Mesenchymal stem cell (in vitro differentiated cells and primary cell): Measurements from ENCODE around the gene CYP2J2.

Source experiments
- DNase-seq: peaks from one replicate; pipeline ENCODE4 v3.0.0-alpha.2; 2013
- H2AFZ ChIP-seq: one replicate; pipeline ENCODE4 v1.6.1; 2013; ENCODE audit warnings: low read depth, mild to moderate bottlenecking, control low read depth, inconsistent platforms, low read length, moderate library complexity
- H2AK5ac ChIP-seq: 2 replicates; pipeline ENCODE4 v1.6.1; 2013; ENCODE audit warnings: low read length, moderate library complexity, mild to moderate bottlenecking, inconsistent platforms; ENCODE audit not compliant: severe bottlenecking
- H2BK120ac ChIP-seq: one replicate; pipeline ENCODE4 v1.6.1; 2013; ENCODE audit warnings: low read depth, mild to moderate bottlenecking, inconsistent platforms, low read length, moderate library complexity
- H2BK12ac ChIP-seq, 2 experiments: one replicate each; pipeline ENCODE4 v1.6.1; 2013; ENCODE audit warnings: inconsistent platforms in 2 of 2, low read length in 2 of 2, mild to moderate bottlenecking in 2 of 2, moderate library complexity in 2 of 2, control low read depth in 1 of 2
- H2BK15ac ChIP-seq: one replicate; pipeline ENCODE4 v1.6.1; 2013; ENCODE audit warnings: mild to moderate bottlenecking, low read depth, inconsistent platforms; ENCODE audit not compliant: poor library complexity, severe bottlenecking
- H2BK5ac ChIP-seq: 2 replicates; pipeline ENCODE4 v1.6.1; 2013; ENCODE audit warnings: low read depth, mild to moderate bottlenecking, low read length, control low read depth, inconsistent platforms; ENCODE audit not compliant: poor library complexity, severe bottlenecking
- H3K14ac ChIP-seq, 2 experiments: one replicate each; pipeline ENCODE4 v1.6.1; 2013; ENCODE audit warnings: inconsistent platforms in 2 of 2, low read length in 2 of 2, control low read depth in 1 of 2, mild to moderate bottlenecking in 1 of 2, moderate library complexity in 1 of 2
- H3K18ac ChIP-seq, 2 experiments: one replicate each; pipeline ENCODE4 v1.6.1; 2013; ENCODE audit warnings: inconsistent platforms in 2 of 2, low read length in 2 of 2, control low read depth in 1 of 2, low read depth in 1 of 2, mild to moderate bottlenecking in 1 of 2
- H3K23ac ChIP-seq, 2 experiments: one replicate each; pipeline ENCODE4 v1.6.1; 2013; ENCODE audit warnings: inconsistent platforms in 2 of 2, low read length in 2 of 2, mild to moderate bottlenecking in 2 of 2, moderate library complexity in 2 of 2, control low read depth in 1 of 2
- H3K27ac ChIP-seq: 2 replicates; pipeline ENCODE4 v1.5.1; 2013; ENCODE audit warnings: mild to moderate bottlenecking, moderate library complexity, low read length, control low read depth, inconsistent platforms; ENCODE audit not compliant: poor library complexity, severe bottlenecking
- H3K27me3 ChIP-seq, 2 experiments: 2 replicates each; pipeline versions ENCODE4 v1.6.1 to v1.7.0; 2013; ENCODE audit warnings: low read length in 2 of 2, mild to moderate bottlenecking in 2 of 2, moderate library complexity in 2 of 2, control low read depth in 1 of 2, inconsistent platforms in 1 of 2; ENCODE audit not compliant: control insufficient read depth in 1 of 2, insufficient read depth in 1 of 2
- H3K36me3 ChIP-seq, 2 experiments: 2 replicates each; pipeline versions ENCODE4 v1.6.1 to v1.7.0; 2013; ENCODE audit warnings: low read length in 2 of 2, control low read depth in 1 of 2, inconsistent platforms in 1 of 2, low read depth in 1 of 2, mild to moderate bottlenecking in 1 of 2; ENCODE audit not compliant: insufficient read depth in 2 of 2, control insufficient read depth in 1 of 2
- H3K4ac ChIP-seq, 2 experiments: one replicate each; pipeline ENCODE4 v1.6.1; 2013; ENCODE audit warnings: inconsistent platforms in 2 of 2, low read length in 2 of 2, mild to moderate bottlenecking in 2 of 2, moderate library complexity in 2 of 2, control low read depth in 1 of 2, low read depth in 1 of 2
- H3K4me1 ChIP-seq: 2 replicates; pipeline ENCODE4 v1.6.1; 2013; ENCODE audit warnings: low read depth, low read length, control low read depth; ENCODE audit not compliant: control insufficient read depth, insufficient read depth
- H3K4me2 ChIP-seq: 2 replicates; pipeline ENCODE4 v1.6.1; 2013; ENCODE audit warnings: low read length, mild to moderate bottlenecking, inconsistent platforms; ENCODE audit not compliant: poor library complexity, severe bottlenecking
- H3K4me3 ChIP-seq, 2 experiments: 2 replicates each; pipeline versions ENCODE4 v1.5.1 to v1.7.0; 2013; ENCODE audit warnings: low read length in 2 of 2, mild to moderate bottlenecking in 2 of 2, control low read depth in 1 of 2, low read depth in 1 of 2; ENCODE audit not compliant: insufficient read depth in 1 of 2
- H3K79me1 ChIP-seq: replicated peaks from 2 replicates; pipeline ENCODE4 v1.6.1; 2013; ENCODE audit warnings: mild to moderate bottlenecking, control low read depth, low read length, inconsistent platforms; ENCODE audit not compliant: poor library complexity, severe bottlenecking
- H3K9ac ChIP-seq: 2 replicates; pipeline ENCODE4 v1.7.0; 2013; ENCODE audit warnings: mild to moderate bottlenecking, low read length, moderate library complexity
- H3K9me3 ChIP-seq: 2 replicates; pipeline ENCODE4 v1.7.0; 2013; ENCODE audit warnings: mild to moderate bottlenecking, low read length; ENCODE audit not compliant: control insufficient read depth
- H4K8ac ChIP-seq: one replicate; pipeline ENCODE4 v1.6.1; 2013; ENCODE audit warnings: inconsistent platforms, mild to moderate bottlenecking, low read length, moderate library complexity
- H4K91ac ChIP-seq: one replicate; pipeline ENCODE4 v1.6.1; 2013; ENCODE audit warnings: mild to moderate bottlenecking, low read length, inconsistent platforms
- WGBS: methylation state at CpG from one replicate; pipeline ENCODE4 v1.1.7; 2013; ENCODE audit warnings: mixed read lengths; 5-methylcytosine and 5-hydroxymethylcytosine counted together

CYP2J2 gene

GRCh38 chr1:59880735-59881134, 45.8 kb downstream of the CYP2J2 start:
- Histone ChIP-seq H3K18ac (no peak overlapping the region), H3K79me1 (no peaks in the 10 kb centered on the region), H3K9me3 (peaks cover 4% of the 10 kb centered on the region), H3K36me3 (no peaks in the 10 kb centered on the region), H3K4me3 (no peak overlapping the region), H3K4ac (no peak overlapping the region), H2BK120ac (no peak overlapping the region), H3K27ac (no peak overlapping the region), H3K9ac (no peak overlapping the region), H2AFZ (no peak overlapping the region), H2BK12ac (no peak overlapping the region), H2BK5ac (no peak overlapping the region), H2BK15ac (no peak overlapping the region), H3K14ac (no peak overlapping the region), H4K91ac (no peak overlapping the region), H3K27me3 (peaks cover 0 to 9% of the 10 kb centered on the region in 2 experiments), H3K4me1 (no peaks in the 10 kb centered on the region), H4K8ac (no peak overlapping the region), H3K4me2 (no peak overlapping the region), H3K23ac (no peak overlapping the region), H2AK5ac (no peak overlapping the region)
- 96% methylated on average over 1 of the region's 2 CpGs for WGBS
- no peak for DNase-seq

GRCh38 chr1:59879996-59880505, 46.5 kb downstream of the CYP2J2 start:
- Histone ChIP-seq H2AK5ac (no peak overlapping the region), H3K4me1 (no peaks in the 10 kb centered on the region), H2AFZ (no peak overlapping the region), H3K36me3 (no peaks in the 10 kb centered on the region), H3K18ac (no peak overlapping the region), H3K4me3 (no peak overlapping the region), H3K4me2 (no peak overlapping the region), H2BK15ac (no peak overlapping the region), H3K27ac (no peak overlapping the region), H3K14ac (no peak overlapping the region), H3K23ac (no peak overlapping the region), H2BK5ac (no peak overlapping the region), H2BK12ac (no peak overlapping the region), H4K91ac (no peak overlapping the region), H3K4ac (no peak overlapping the region), H3K27me3 (peaks cover 0 to 4% of the 10 kb centered on the region in 2 experiments), H3K9ac (no peak overlapping the region), H3K9me3 (peaks cover 4% of the 10 kb centered on the region), H4K8ac (no peak overlapping the region), H3K79me1 (no peaks in the 10 kb centered on the region), H2BK120ac (no peak overlapping the region)
- DNase-seq: peak; percentile 3
- 47% methylated on average over 3 of the region's 3 CpGs for WGBS

DNA sequence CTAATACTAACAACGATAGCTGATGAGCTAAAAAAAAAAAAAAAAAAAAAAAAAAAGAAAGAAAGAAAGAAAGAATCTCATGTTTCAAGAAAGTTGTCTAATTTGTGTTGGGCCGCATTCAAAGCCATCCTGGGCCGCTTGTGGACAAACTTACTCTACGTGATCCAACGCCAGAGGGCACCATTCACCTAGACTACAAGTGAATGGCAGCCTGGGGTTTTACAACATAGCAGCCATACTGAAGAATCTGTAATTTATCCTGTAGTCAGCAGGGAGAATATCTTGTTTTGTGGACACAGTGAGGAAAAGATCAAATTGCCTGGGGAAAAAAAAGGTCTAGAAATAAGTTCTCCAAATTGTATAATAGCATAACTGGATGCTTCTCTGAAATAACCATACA, 47.0 kb downstream of the CYP2J2 start:
- H3K9ac ChIP-seq: no peak overlapping the region

GRCh38 chr1:59878370-59878769, 48.2 kb downstream of the CYP2J2 start:
- no peak overlapping the region for H3K14ac ChIP-seq
- no peak overlapping the region for H3K4me3 ChIP-seq
- no peak overlapping the region for H2AFZ ChIP-seq
- H3K18ac ChIP-seq: no peak overlapping the region
- H2AK5ac ChIP-seq: no peak overlapping the region
- H3K36me3 ChIP-seq: no peaks in the 10 kb centered on the region
- H2BK120ac ChIP-seq: no peak overlapping the region
- no peak overlapping the region for H3K9ac ChIP-seq
- DNase-seq: no peak
- H3K79me1 ChIP-seq: no peaks in the 10 kb centered on the region
- H3K4me1 ChIP-seq: no peaks in the 10 kb centered on the region
- H3K23ac ChIP-seq: no peak overlapping the region
- H2BK15ac ChIP-seq: no peak overlapping the region
- H3K4me2 ChIP-seq: no peak overlapping the region
- WGBS: 79% methylated on average over 3 of the region's 3 CpGs
- no peak overlapping the region for H2BK12ac ChIP-seq
- H3K27me3 ChIP-seq: no peaks in the 10 kb centered on the region
- no peak overlapping the region for H3K4ac ChIP-seq
- H4K91ac ChIP-seq: no peak overlapping the region
- peaks cover 4% of the 10 kb centered on the region for H3K9me3 ChIP-seq
- H4K8ac ChIP-seq: no peak overlapping the region
- no peak overlapping the region for H2BK5ac ChIP-seq
- H3K27ac ChIP-seq: no peak overlapping the region

More for the DNA sequence above, 47.0 kb downstream of the CYP2J2 start:
- DNase-seq: peak; percentile 60
- Histone ChIP-seq H3K4me2 (no peak overlapping the region), H3K27me3 (peaks cover 0 to 2% of the 10 kb centered on the region in 2 experiments), H3K36me3 (no peaks in the 10 kb centered on the region), H3K14ac (no peak overlapping the region), H2AK5ac (no peak overlapping the region), H2BK5ac (no peak overlapping the region), H3K4me1 (no peaks in the 10 kb centered on the region), H4K91ac (no peak overlapping the region), H3K4me3 (no peak overlapping the region), H3K27ac (no peak overlapping the region), H2BK15ac (no peak overlapping the region), H3K79me1 (no peaks in the 10 kb centered on the region), H3K4ac (no peak overlapping the region), H2BK12ac (no peak overlapping the region), H3K9me3 (peaks cover 4% of the 10 kb centered on the region), H3K23ac (no peak overlapping the region), H3K18ac (no peak overlapping the region), H2AFZ (no peak overlapping the region), H2BK120ac (no peak overlapping the region), H4K8ac (no peak overlapping the region)
- 25% methylated on average over 4 of the region's 5 CpGs for WGBS
